GM12878 (cell line): Measurements from ENCODE around the gene C1RL. TPM values are rescaled to one million over a fixed set of nuclear protein-coding genes. Genes with fewer than 3 reads are reported as not detected.

Experiments used
- ATAC-seq: fragments of 200-7000 bp; cut with Tn5 transposase; 3 replicates; pipeline ENCODE4 v1.9.1; 2020; ENCODE audit warnings: mild to moderate bottlenecking, moderate library complexity
- BruUV-seq: library from RNA; stranded (reverse); fragments of 400-500 nt; replicated peaks from 2 replicates; lab custom pipeline; 2021; lab: Mats Ljungman, UMichigan
- CTCF ChIA-PET: fragments of 300-600 bp; sonication (Branson Sonifier 250); formaldehyde crosslinking; extraction: SDS; loops from one replicate; lab custom pipeline; 2021; ENCODE audit warnings: inconsistent platforms; lab: Yijun Ruan, JAX
- POLR2A ChIA-PET: fragments of 350-600 bp; formaldehyde crosslinking; extraction: SDS; loops from one replicate; lab custom pipeline; 2021; ENCODE audit warnings: inconsistent platforms; lab: Charles Lee
- RAD21 ChIA-PET: fragments of 300-600 bp; sonication (Branson Sonifier 250); formaldehyde crosslinking; loops from one replicate; lab custom pipeline; 2023; ENCODE audit warnings: antibody characterized with exemption; ENCODE audit not compliant: unreplicated experiment; lab: Charles Lee
- SMC1A ChIA-PET: fragments of 300-600 bp; sonication (Branson Sonifier 250); formaldehyde crosslinking; loops from one replicate; lab custom pipeline; 2023; ENCODE audit not compliant: unreplicated experiment, uncharacterized antibody; lab: Charles Lee
- DNase-seq: peaks from one replicate; pipeline ENCODE4 v3.0.0-alpha.2; 2011; ENCODE audit warnings: low read depth, low spot score
- FAIRE-seq: peaks from 3 replicates; lab custom pipeline; 2011; peaks lifted over from hg19 to GRCh38; lab: Jason Lieb, UNC
- H2AFZ ChIP-seq: 2 replicates; pipeline ENCODE4 v1.6.0; 2011; ENCODE audit warnings: low read depth, low read length, control low read depth; ENCODE audit not compliant: control insufficient read depth
- H3K27ac ChIP-seq: 2 replicates; pipeline ENCODE4 v1.5.1; 2011; ENCODE audit warnings: control low read depth; ENCODE audit not compliant: control insufficient read depth, insufficient read depth
- H3K27me3 ChIP-seq, 2 experiments: replicated peaks in 1 of 2; 2 replicates each; pipeline versions ENCODE4 v1.6.0 to v1.6.1; 2011; ENCODE audit warnings: low read length in 1 of 2; ENCODE audit not compliant: control insufficient read depth in 2 of 2, insufficient read depth in 2 of 2
- H3K36me3 ChIP-seq, 2 experiments: 2 replicates each; pipeline ENCODE4 v1.5.1; 2011; ENCODE audit warnings: low read length in 1 of 2; ENCODE audit not compliant: control insufficient read depth in 2 of 2, insufficient read depth in 2 of 2
- H3K4me1 ChIP-seq: 2 replicates; pipeline ENCODE4 v1.6.1; 2011; ENCODE audit warnings: mild to moderate bottlenecking, low read length, moderate library complexity, mixed read lengths; ENCODE audit not compliant: control insufficient read depth, insufficient read depth
- H3K4me2 ChIP-seq: 2 replicates; pipeline ENCODE4 v1.6.0; 2011; ENCODE audit warnings: control low read depth; ENCODE audit not compliant: control insufficient read depth, insufficient read depth
- H3K4me3 ChIP-seq: fragments of 200-600 bp; sonication (generic); 2 replicates; pipeline ENCODE4 v1.5.1; 2016
- H3K79me2 ChIP-seq: 2 replicates; pipeline ENCODE4 v1.6.0; 2011; ENCODE audit warnings: low read length; ENCODE audit not compliant: control insufficient read depth, insufficient read depth
- H3K9ac ChIP-seq: 2 replicates; pipeline ENCODE4 v1.8.0; 2011; ENCODE audit warnings: low read length, control low read depth, mixed read lengths; ENCODE audit not compliant: control insufficient read depth, insufficient read depth
- H3K9me3 ChIP-seq: replicated peaks from 3 replicates; pipeline ENCODE4 v1.5.1; 2011; ENCODE audit warnings: mild to moderate bottlenecking, low read length; ENCODE audit not compliant: control insufficient read depth, insufficient read depth
- H4K20me1 ChIP-seq: 2 replicates; pipeline ENCODE4 v1.6.0; 2011; ENCODE audit not compliant: control insufficient read depth, insufficient read depth
- HDAC2 ChIP-seq: fragments of 200-600 bp; sonication (generic); IDR thresholded peaks from 2 replicates; pipeline ENCODE4 v1.6.1; 2017
- KLF5 ChIP-seq: fragments of 450-650 bp; IDR thresholded peaks from 2 replicates; pipeline ENCODE4 v1.6.1; 2014; ENCODE audit warnings: mild to moderate bottlenecking; ENCODE audit not compliant: partially characterized antibody
- NR2F1 ChIP-seq: fragments of 450-650 bp; conservative IDR thresholded peaks from 2 replicates; pipeline ENCODE4 v1.6.1; 2017; ENCODE audit warnings: mild to moderate bottlenecking
- PAX8 ChIP-seq: fragments of 450-650 bp; IDR thresholded peaks from 2 replicates; pipeline ENCODE4 v1.6.1; 2017; ENCODE audit warnings: mild to moderate bottlenecking, moderate library complexity
- SREBF1 ChIP-seq: IDR thresholded peaks from 2 replicates; pipeline ENCODE4 v1.6.1; 2012; ENCODE audit warnings: mild to moderate bottlenecking, low read length
- ZNF384 ChIP-seq: IDR thresholded peaks from 2 replicates; pipeline ENCODE4 v1.6.1; 2012; ENCODE audit warnings: low read depth, mild to moderate bottlenecking, low read length, improper control_type of control experiment, borderline replicate concordance
- WGBS: methylation state at CpG from one replicate; pipeline ENCODE4 v1.1.6; 2016; ENCODE audit warnings: low lambda C conversion rate; ENCODE audit not compliant: insufficient replicate concordance, insufficient coverage; ENCODE audit errors: missing lambda C conversion rate; 5-methylcytosine and 5-hydroxymethylcytosine counted together
- in situ Hi-C: fragments of 300-500 bp; cut with MboI; formaldehyde crosslinking; loops from 9 replicates; pipeline ENCODE4 v1.14.3; 2018; ENCODE audit warnings: mixed read lengths
- intact Hi-C: fragments of 100-400 bp; cut with micrococcal nuclease; formaldehyde crosslinking; loops from one replicate; pipeline ENCODE4 v1.14.2; 2022; ENCODE audit not compliant: unreplicated experiment
- polyA plus RNA-seq, 11 experiments: library from polyadenylated mRNA; depleted of rRNA in 4 of 11; unstranded in 6 of 11; stranded (reverse) in 5 of 11; fragments of >200 nt; fragmentation: Nextera tagmentation in 4 of 11; fragmentation: Illumina TruSeq in 1 of 11; extraction: Ambion mirVana in 4 of 11; extraction: Trizol in 1 of 11; gene quantifications; 1 replicate in 1 of 11; 2 replicates in 10 of 11; pipeline versions ENCODE4 v1.2.1 to v1.2.3, GENCODE V29; 2011 to 2016; ENCODE audit warnings: inconsistent platforms in 2 of 11, missing spikeins in 2 of 11, low read depth in 1 of 11
- total RNA-seq, 4 experiments: library from RNA; depleted of rRNA in 3 of 4; stranded (reverse); fragments of >200 nt in 3 of 4; fragmentation: Illumina TruSeq in 1 of 4; extraction: Trizol in 1 of 4; gene quantifications; 2 replicates each; pipeline versions ENCODE4 v1.2.1 to v1.2.3, GENCODE V29; 2013 to 2021
- TF ChIP-seq, protein P1 (sequence below): fragments of 450-650 bp; IDR thresholded peaks from 2 replicates; pipeline ENCODE4 v1.6.1; 2017; ENCODE audit warnings: low read depth, mild to moderate bottlenecking, moderate library complexity

C1RL gene
- total and polyA plus RNA-seq, 10 of the 15 experiments (the other 5 are each of a cell fraction or from before 2014, with no cell fraction given): 1.3 to 12.8 (median 8.1) TPM

GRCh38 chr12:7079826-7080125 is 29.2 kb downstream of the C1RL start:
- ChIA-PET RAD21 (no interaction called here), POLR2A (interaction anchor here (0.5 to 0.6 kb wide), 2 partner anchors 31 to 766 kb away, joined by 3 read pairs; no protein-coding TSS in a partner anchor), SMC1A (interaction anchor here (1.2 kb wide), 1 partner anchor 14 kb away, joined by 4 read pairs; no protein-coding TSS in a partner anchor)
- in situ Hi-C loops (no loop called here), intact Hi-C loops (no loop called here)
- Histone ChIP-seq H3K4me2 (no peak overlapping the region), H3K9me3 (no peaks in the 10 kb centered on the region), H3K36me3 (no peaks in the 10 kb centered on the region), H3K4me3 (no peak overlapping the region), H3K9ac (no peak overlapping the region), H3K79me2 (no peaks in the 10 kb centered on the region), H2AFZ (no peak overlapping the region), H3K27me3 (no peaks in the 10 kb centered on the region), H3K4me1 (no peaks in the 10 kb centered on the region)
- DNase-seq (no peak), ATAC-seq (no peak), FAIRE-seq (no peak)
- BruUV-seq: no TSS peak
- no peak for TF ChIP-seq HDAC2
- TF ChIP-seq ZNF384: no peak
- TF ChIP-seq, protein P1, sequence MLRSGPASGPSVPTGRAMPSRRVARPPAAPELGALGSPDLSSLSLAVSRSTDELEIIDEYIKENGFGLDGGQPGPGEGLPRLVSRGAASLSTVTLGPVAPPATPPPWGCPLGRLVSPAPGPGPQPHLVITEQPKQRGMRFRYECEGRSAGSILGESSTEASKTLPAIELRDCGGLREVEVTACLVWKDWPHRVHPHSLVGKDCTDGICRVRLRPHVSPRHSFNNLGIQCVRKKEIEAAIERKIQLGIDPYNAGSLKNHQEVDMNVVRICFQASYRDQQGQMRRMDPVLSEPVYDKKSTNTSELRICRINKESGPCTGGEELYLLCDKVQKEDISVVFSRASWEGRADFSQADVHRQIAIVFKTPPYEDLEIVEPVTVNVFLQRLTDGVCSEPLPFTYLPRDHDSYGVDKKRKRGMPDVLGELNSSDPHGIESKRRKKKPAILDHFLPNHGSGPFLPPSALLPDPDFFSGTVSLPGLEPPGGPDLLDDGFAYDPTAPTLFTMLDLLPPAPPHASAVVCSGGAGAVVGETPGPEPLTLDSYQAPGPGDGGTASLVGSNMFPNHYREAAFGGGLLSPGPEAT: no peak
- TF ChIP-seq, all 136 proteins: peak for 0
- CTCF ChIA-PET: interaction anchor here (0.9 to 1.1 kb wide), 2 partner anchors 65 to 83 kb away, joined by 3 read pairs; no protein-coding TSS in a partner anchor
- Histone ChIP-seq H3K27ac (no peak overlapping the region), H4K20me1 (no peaks in the 10 kb centered on the region)

DNA sequence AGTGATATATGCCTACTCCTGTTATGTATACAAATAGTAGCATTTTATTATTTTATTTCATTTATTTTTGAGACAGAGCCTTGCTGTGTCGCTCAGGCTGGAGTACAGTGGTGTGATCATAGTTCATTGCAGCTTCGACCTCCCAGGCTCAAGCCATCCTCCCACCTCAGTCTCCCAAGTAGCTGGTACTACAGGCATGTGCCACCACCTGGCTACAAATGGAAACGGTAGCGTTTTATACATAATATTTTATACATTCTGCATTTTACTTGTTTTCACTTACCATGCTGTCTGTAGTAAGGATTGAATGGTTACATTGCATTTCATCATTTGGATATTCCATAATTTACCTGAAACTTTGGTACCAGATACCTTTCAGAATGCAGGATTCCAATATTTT is 30.9 kb downstream of the C1RL start:
- Histone ChIP-seq H3K4me3 (no peak overlapping the region), H3K79me2 (no peaks in the 10 kb centered on the region), H3K9me3 (no peaks in the 10 kb centered on the region), H3K27ac (no peak overlapping the region), H3K36me3 (no peaks in the 10 kb centered on the region), H4K20me1 (no peaks in the 10 kb centered on the region), H3K4me2 (no peak overlapping the region), H3K4me1 (no peaks in the 10 kb centered on the region), H3K27me3 (no peaks in the 10 kb centered on the region), H2AFZ (no peak overlapping the region), H3K9ac (no peak overlapping the region)
- ChIA-PET SMC1A (no interaction called here), RAD21 (interaction anchor here (0.6 kb wide), 1 partner anchor 119 kb away, joined by 4 read pairs; no protein-coding TSS in a partner anchor), POLR2A (no interaction called here)
- no peak for DNase-seq
- no peak for FAIRE-seq
- in situ Hi-C loops: no loop called here
- 52% methylated on average over 4 of the region's 4 CpGs for WGBS
- BruUV-seq: no TSS peak
- intact Hi-C loops: no loop called here
- no peak for TF ChIP-seq NR2F1
- TF ChIP-seq KLF5: no peak
- no peak for TF ChIP-seq PAX8
- no peak for TF ChIP-seq SREBF1
- TF ChIP-seq, all 136 proteins: peak for 0
- CTCF ChIA-PET: interaction anchor here (0.8 kb wide), 1 partner anchor 41 kb away, joined by 3 read pairs; no protein-coding TSS in a partner anchor
- no peak for ATAC-seq
